Mucosa of stomach (tissue), 1 donor: Measurements from ENCODE around the gene ASIC3.
"Not testable (repeated sequence)": the region's sequence is repeated elsewhere in the genome, so short reads cannot be mapped to it uniquely, and the experiment has no call there.

Experiments
- H3K27me3 ChIP-seq: one replicate; pipeline ENCODE4 v1.7.0; 2013; ENCODE audit warnings: mild to moderate bottlenecking, low read length; ENCODE audit not compliant: control insufficient read depth, insufficient read depth
- H3K36me3 ChIP-seq: one replicate; pipeline ENCODE4 v1.7.0; 2013; ENCODE audit warnings: low read length; ENCODE audit not compliant: control insufficient read depth, insufficient read depth
- H3K4me1 ChIP-seq: one replicate; pipeline ENCODE4 v1.7.0; 2013; ENCODE audit warnings: mild to moderate bottlenecking, low read length; ENCODE audit not compliant: control insufficient read depth, insufficient read depth
- H3K4me3 ChIP-seq: one replicate; pipeline ENCODE4 v1.7.0; 2013; ENCODE audit warnings: low read length
- H3K9ac ChIP-seq: one replicate; pipeline ENCODE4 v1.7.0; 2013; ENCODE audit warnings: mild to moderate bottlenecking, low read length, moderate library complexity
- H3K9me3 ChIP-seq: one replicate; pipeline ENCODE4 v1.7.0; 2013; ENCODE audit warnings: mild to moderate bottlenecking, low read length, moderate library complexity; ENCODE audit not compliant: control insufficient read depth
- donor health status: Pancreatic carcinoma.

The ASIC3 gene

DNA sequence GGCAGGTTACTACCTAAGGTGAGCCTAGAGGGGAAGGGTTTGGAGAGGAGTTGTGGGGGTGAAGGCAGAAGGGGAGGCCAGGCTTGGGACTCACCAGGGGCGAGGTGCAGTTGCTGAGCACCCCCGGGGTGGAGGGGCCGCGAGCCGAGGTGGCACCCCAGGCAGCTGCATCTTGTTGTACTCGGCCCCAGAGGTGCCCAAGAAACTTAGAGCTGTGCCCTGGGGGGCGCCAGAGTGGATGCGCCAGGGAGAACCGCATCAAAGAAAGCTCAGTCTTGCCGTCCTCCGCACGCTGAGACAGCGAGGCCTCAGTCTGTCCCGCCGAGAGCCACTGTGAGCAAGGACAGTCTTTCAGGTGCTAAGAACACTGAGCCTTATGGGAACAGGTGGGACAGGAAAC, 31.4 kb upstream of the ASIC3 start:
- H3K9ac ChIP-seq: no peak overlapping the region
- no peaks in the 10 kb centered on the region for H3K36me3 ChIP-seq
- peaks cover 24% of the 10 kb centered on the region for H3K4me1 ChIP-seq
- no peak overlapping the region for H3K4me3 ChIP-seq
- H3K27me3 ChIP-seq: peaks cover 44% of the 10 kb centered on the region
- H3K9me3 ChIP-seq: no peaks in the 10 kb centered on the region

DNA sequence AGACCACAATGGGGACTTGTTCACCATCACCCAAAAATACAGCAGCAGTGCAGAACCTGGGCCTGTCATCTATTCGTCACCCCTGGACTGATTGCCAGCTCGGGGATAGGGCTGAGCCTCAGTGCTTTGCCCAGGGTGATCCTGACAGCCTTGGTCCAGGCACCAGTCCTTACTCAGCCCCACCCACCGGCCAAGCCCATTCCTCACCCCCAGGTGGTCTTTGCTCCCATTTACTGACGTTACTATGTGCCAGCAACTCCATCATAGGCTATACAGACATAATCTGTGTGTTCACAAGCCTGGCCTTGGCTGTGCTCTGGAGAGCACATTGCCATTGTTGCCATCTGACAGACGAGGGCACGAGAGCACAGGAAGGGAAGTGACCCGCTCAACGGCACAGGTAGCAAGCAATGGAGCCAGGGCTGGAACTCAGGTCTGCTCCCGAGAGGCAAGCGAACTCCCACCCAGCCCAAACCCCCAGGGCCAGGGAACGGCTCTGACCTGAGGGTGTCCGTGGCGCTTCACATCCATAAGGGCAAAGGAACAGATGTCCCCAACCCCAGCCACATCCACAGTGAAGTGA, 30.9 kb upstream of the ASIC3 start:
- Histone ChIP-seq H3K36me3 (no peaks in the 10 kb centered on the region), H3K27me3 (peaks cover 44% of the 10 kb centered on the region), H3K4me1 (peaks cover 20% of the 10 kb centered on the region), H3K9ac (no peak overlapping the region), H3K4me3 (no peak overlapping the region), H3K9me3 (no peaks in the 10 kb centered on the region)

DNA sequence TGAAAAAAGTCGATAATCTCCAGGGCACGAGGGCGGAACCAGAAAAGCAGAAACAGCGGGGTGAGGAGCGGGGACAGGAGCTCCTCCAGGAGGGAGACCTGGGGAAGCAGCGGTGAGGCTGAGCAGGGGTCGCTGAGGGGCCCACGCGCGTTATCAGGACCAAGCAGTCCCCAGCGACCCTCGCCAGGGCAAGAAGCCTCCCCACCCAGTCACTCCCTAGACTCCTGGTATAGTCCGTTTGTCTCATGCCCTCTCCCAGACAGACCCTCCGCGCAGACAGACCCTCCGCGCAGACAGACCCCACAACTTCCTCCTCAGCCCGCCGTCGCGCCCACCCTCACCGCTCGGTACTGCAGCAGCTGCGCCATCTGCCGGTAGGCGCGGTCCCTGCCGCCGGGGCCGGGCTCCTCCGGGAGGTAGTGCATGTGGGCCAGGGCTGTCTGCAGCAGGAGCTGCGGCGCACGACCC, 30.3 kb upstream of the ASIC3 start:
- Histone ChIP-seq H3K36me3 (no peaks in the 10 kb centered on the region), H3K9ac (no peak overlapping the region), H3K27me3 (peaks cover 44% of the 10 kb centered on the region), H3K4me3 (no peak overlapping the region), H3K9me3 (no peaks in the 10 kb centered on the region), H3K4me1 (peaks cover 15% of the 10 kb centered on the region)

DNA sequence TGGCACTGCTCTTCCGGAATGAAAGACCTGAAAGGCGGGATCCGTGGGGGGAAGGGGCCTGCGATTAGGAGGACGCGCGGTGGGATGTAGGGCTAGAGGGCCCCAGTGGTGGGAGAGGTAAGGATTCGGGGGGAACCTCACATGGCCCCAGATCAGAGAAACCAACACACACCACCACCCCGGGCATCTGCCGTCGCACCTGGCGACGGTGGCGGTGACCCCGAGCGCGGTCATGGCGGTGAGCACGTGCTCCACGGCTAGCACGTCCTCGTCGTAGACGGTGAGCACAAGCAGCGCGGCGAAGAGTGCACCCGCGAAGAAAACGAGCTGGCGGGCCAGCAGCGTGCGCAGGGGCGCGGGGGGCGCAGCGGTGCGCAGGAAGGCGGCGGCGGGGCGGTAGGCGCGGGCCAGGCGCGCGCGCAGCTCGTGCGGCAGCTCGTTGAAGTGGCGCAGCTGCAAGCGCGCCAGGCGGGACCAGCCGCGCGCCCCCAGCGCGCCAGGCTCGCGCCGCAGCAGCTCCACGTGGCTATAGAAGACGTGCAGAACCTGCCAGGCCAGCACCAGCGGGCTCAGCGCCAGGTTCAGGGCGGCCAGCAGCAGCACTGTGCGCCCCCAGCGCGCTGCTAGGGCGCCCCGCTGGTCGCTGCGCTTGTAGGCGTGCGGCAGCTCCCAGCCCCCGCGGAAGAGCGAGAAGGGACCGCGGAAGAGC, 29.8 kb upstream of the ASIC3 start:
- no peak overlapping the region for H3K4me3 ChIP-seq
- peaks cover 44% of the 10 kb centered on the region for H3K27me3 ChIP-seq
- no peaks in the 10 kb centered on the region for H3K9me3 ChIP-seq
- H3K36me3 ChIP-seq: no peaks in the 10 kb centered on the region
- peaks cover 12% of the 10 kb centered on the region for H3K4me1 ChIP-seq
- H3K9ac ChIP-seq: no peak overlapping the region

DNA sequence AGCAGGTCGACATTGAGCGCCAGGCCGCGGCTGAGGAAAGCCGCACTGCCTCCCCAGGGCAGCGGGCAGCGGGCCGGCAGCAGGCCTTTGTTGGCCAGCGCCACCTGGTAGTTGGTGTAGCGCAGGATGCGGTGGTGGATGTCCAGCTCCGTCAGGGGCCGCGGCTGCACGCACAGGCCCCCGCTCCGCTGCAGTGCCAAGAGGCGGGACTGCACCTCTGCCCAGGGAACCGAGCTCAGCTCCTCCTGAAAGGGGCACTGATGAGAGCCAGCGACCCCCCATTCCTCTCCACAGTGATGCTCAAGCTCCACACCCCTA, 29.2 kb upstream of the ASIC3 start:
- Histone ChIP-seq H3K27me3 (peaks cover 44% of the 10 kb centered on the region), H3K4me3 (no peak overlapping the region), H3K9ac (no peak overlapping the region)

DNA sequence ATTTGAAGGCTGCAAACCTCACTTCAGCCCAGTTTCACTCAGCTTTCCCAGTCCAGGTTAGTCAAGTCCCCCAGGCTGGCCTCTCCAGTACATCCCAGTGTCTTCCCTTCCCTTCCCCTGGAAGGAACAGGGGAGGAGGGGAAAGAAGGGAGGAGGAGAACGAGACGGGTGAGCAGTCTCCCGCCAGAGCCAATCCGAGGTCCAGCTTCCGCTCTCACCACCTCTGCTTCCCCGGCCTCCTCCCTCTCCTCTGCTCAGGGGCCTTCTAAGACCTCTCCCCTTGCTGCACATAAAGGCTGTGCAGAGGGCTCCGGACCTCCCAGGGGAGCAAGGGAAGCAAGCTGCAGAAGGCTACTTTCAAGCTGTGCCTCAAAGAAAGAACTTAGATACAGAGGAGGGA, 28.1 kb upstream of the ASIC3 start:
- peaks cover 44% of the 10 kb centered on the region for H3K27me3 ChIP-seq
- no peak overlapping the region for H3K9ac ChIP-seq
- no peak overlapping the region for H3K4me3 ChIP-seq

More for the DNA sequence above, 29.2 kb upstream of the ASIC3 start:
- peaks cover 12% of the 10 kb centered on the region for H3K4me1 ChIP-seq
- H3K36me3 ChIP-seq: no peaks in the 10 kb centered on the region
- H3K9me3 ChIP-seq: no peaks in the 10 kb centered on the region

DNA sequence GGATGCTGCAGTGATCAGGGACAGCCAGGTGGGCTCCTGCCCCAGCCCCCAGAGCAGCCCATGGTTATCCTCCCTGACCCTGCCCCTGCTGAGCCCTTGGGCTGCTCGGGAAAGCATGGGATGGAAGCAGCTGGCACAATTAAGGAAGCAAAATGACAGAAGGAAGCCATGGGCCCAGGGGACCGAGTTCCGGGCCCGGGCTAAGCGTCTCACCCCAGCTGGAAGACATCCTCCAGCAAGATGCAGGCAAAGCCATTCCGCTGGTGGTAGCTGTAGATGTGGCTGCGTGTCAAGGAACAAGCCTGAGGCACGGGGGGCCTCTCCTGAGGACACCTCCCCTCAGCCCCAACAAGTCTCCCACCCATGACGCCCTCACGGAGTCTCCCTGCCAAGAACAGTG, 25.1 kb upstream of the ASIC3 start:
- no peak overlapping the region for H3K4me3 ChIP-seq
- no peaks in the 10 kb centered on the region for H3K36me3 ChIP-seq
- peaks cover 19% of the 10 kb centered on the region for H3K4me1 ChIP-seq
- H3K9ac ChIP-seq: no peak overlapping the region
- H3K27me3 ChIP-seq: peaks cover 25% of the 10 kb centered on the region
- H3K9me3 ChIP-seq: no peaks in the 10 kb centered on the region

More for the DNA sequence above, 28.1 kb upstream of the ASIC3 start:
- Histone ChIP-seq H3K4me1 (peaks cover 12% of the 10 kb centered on the region), H3K9me3 (no peaks in the 10 kb centered on the region), H3K36me3 (no peaks in the 10 kb centered on the region)

DNA sequence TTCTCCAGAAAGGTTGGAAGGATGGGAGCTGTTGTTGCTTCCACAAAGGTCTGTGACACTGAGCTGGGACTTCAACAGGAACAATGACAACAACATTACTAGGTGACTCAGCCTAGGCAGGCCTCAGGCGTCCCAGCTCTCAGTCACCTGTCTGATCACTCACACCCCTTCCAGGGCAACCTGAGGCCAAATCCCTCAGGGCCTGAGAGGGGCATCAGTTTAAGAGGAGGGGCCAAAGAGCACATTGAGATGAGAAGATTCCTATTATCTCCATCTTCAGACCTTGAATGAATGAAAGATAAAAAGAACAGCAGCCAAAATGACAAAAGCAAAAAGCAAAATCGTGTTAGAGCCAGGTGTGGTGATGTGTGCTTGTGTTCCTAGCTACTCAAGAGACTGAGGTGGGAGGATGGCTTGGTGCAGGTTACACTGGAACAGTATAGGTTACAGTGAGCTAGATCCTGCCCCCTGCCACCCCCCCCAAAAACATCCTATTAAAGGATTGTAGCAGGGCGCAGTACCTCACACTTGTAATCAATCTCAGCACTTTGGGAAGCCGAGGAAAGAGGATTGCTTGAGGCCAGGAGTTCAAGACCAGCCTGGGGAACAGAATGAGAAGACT, 23.8 kb upstream of the ASIC3 start, which contains the start of gene ATG9B:
ATG9B (minus strand) TSS at position 60 of the 622 bp plus-strand sequence. CDS start 71 bp downstream, outside the sequence.
- Histone ChIP-seq H3K36me3 (no peaks in the 10 kb centered on the region), H3K9ac (no peak within 1 kb of the TSS), H3K4me1 (peaks cover 19% of the 10 kb centered on the region), H3K27me3 (peaks cover 13% of the 10 kb centered on the region), H3K9me3 (no peaks in the 10 kb centered on the region), H3K4me3 (no peak within 1 kb of the TSS)

DNA sequence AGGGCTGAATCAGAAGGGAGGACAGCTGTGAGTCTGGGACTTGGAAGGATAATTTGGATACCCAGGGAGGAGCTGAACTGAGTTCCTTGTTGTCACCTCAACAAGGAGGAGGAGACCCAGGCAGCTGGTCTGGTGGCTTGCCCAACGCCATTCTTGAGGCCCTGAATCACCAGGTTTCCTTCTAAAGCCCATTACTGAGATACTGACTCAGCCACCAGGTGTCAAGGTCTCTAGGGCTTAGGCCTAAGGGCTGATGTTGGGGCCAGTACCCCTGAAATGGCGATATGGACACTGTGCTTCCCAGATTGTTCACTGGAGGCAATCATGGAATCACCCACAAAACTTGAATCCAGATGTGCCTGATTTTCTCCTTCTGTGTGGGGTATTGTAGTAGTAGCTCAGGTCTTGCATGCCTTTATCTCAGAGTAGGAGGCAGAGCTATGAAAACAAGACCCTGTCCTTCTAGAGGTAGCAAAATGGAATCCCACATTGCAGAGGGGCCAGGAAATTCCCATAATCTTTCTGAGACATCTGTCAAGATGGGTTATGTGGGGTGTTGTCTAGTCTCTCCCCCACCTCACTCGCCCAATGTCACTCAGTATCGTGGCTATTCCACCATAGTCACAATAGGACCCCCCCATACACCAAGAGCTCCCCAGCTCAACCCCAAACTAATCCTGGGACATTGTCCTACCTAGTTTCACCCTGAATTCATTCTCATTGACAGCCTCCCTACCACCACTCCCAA, 22.2 kb upstream of the ASIC3 start:
- H3K9me3 ChIP-seq: no peaks in the 10 kb centered on the region
- H3K36me3 ChIP-seq: no peaks in the 10 kb centered on the region
- H3K27me3 ChIP-seq: no peaks in the 10 kb centered on the region
- H3K9ac ChIP-seq: no peak overlapping the region
- peaks cover 19% of the 10 kb centered on the region for H3K4me1 ChIP-seq
- H3K4me3 ChIP-seq: no peak overlapping the region

DNA sequence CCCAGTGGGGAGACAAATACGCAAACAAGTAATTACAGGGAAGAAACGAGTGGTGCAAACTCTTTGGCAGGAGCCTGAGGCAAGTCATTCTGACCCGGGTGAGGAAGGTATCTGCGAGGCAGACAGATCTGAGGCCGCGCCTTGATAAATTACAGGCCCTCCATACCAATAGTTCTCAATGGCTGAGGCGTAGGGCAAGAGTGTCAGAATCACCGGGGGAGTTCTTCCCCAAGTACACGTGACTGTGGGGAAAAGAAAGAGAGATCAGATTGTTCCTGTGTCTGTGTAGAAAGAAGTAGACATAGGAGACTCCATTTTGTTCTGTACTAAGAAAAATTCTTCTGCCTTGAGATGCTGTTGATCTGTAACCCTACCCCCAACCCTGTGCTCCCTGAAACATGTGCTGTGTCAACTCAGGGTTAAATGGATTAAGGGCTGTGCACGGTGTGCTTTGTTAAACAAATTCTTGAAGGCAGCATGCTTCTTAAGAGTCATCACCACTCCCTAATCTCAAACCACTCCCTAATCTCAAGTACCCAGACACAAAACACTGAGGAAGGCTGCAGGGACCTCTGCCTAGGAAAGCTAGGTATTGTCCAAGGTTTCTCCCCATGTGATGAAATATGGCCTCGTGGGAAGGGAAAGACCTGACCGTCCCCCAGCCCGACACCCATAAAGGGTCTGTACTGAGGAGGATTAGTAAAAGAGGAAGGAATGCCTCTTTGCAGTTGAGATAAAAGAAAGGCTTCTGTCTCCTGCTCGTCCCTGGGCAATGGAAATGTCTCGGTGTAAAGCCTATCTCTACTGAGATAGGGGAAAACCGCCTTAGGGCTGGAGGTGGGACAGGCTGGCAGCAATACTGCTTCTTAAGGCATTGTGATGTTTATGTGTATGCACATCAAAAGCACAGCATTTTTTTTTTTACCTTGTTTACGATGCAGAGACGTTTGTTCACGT, 21.3 kb upstream of the ASIC3 start:
- H3K4me3 ChIP-seq, H3K9me3 ChIP-seq, H3K27me3 ChIP-seq, H3K36me3 ChIP-seq: not testable (repeated sequence)
- Histone ChIP-seq H3K9ac (peak overlapping the region; percentile 62), H3K4me1 (peaks cover 19% of the 10 kb centered on the region)

DNA sequence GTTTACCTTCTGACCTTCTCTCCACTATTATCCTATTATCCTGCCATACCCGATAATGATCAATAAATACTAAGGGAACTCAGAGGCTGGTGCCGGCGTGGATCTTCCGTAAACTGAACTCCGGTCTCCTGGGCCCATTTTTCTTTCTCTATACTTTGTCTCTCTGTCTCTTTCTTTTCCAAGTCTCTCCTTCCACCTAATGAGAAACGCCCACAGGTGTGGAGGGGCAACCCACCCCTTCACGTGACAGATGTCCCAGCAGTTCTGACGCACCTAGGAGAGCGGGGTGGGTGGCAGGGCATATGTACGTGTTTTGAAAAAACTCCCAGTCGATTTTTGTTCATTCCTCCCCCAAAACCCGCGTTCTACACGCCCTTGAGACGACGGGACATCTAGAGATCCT, 20.6 kb upstream of the ASIC3 start:
- H3K27me3 ChIP-seq: not testable (repeated sequence)

More for the DNA sequence above, 20.6 kb upstream of the ASIC3 start:
- not testable (repeated sequence) for H3K9me3 ChIP-seq, H3K36me3 ChIP-seq
- H3K4me3 ChIP-seq: peak overlapping the region; percentile 29
- H3K4me1 ChIP-seq: peaks cover 19% of the 10 kb centered on the region
- peak overlapping the region; percentile 62 for H3K9ac ChIP-seq
